A673 (cell line): ENCODE results near the gene VANGL2.

Source experiments
- EZH2 ChIP-seq: fragments of 200-600 bp; sonication (generic); IDR thresholded peaks from 2 replicates; pipeline ENCODE4 v1.6.1; 2017; ENCODE audit warnings: borderline replicate concordance, low read depth, mild to moderate bottlenecking, mixed read lengths, antibody characterized with exemption, low read length; ENCODE audit not compliant: poor library complexity, severe bottlenecking
- TF ChIP-seq, protein P1 (sequence below): fragments of 300-800, 200-600 bp; sonication (generic); conservative IDR thresholded peaks from 2 replicates; pipeline ENCODE4 v1.5.1; 2017; ENCODE audit warnings: low read depth, mild to moderate bottlenecking, antibody characterized with exemption, low read length, moderate library complexity, mixed read lengths

DNA sequence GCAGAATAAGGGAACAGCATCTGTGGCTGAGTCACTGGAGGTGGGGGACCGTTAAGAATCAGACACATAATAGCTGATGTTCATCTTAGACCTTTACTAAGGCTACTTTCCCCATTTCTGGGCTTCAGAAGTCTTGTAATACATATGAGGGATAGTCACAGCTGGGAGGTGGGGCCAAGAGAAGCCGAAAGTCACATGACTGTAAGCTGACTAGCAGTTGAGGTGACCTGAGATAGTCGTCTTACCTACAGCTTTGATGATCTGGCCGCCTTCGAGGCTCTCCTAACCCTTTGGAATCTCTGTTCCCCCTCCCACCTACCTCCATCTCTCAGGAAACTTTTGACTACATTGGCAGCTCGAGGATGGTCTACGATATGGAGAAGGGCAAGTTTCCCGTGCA is 47.8 kb upstream of the VANGL2 start:
- TF ChIP-seq, protein P1, sequence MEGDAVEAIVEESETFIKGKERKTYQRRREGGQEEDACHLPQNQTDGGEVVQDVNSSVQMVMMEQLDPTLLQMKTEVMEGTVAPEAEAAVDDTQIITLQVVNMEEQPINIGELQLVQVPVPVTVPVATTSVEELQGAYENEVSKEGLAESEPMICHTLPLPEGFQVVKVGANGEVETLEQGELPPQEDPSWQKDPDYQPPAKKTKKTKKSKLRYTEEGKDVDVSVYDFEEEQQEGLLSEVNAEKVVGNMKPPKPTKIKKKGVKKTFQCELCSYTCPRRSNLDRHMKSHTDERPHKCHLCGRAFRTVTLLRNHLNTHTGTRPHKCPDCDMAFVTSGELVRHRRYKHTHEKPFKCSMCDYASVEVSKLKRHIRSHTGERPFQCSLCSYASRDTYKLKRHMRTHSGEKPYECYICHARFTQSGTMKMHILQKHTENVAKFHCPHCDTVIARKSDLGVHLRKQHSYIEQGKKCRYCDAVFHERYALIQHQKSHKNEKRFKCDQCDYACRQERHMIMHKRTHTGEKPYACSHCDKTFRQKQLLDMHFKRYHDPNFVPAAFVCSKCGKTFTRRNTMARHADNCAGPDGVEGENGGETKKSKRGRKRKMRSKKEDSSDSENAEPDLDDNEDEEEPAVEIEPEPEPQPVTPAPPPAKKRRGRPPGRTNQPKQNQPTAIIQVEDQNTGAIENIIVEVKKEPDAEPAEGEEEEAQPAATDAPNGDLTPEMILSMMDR: no peak
- TF ChIP-seq EZH2: no peak
